HG03064 (cell line): ENCODE results near the gene TRIO.
A peak's percentile ranks its signal among the peaks of the same experiment; 100 is the strongest.

Experiments
- ATAC-seq: cut with Tn5 transposase; IDR thresholded peaks from one replicate; pipeline ENCODE4 v1.9.1; 2021; ENCODE audit warnings: low read depth; ENCODE audit not compliant: unreplicated experiment

Gene TRIO

GRCh38 chr5:14337593-14337992, 194.5 kb downstream of the TRIO start:
- ATAC-seq: no peak

DNA sequence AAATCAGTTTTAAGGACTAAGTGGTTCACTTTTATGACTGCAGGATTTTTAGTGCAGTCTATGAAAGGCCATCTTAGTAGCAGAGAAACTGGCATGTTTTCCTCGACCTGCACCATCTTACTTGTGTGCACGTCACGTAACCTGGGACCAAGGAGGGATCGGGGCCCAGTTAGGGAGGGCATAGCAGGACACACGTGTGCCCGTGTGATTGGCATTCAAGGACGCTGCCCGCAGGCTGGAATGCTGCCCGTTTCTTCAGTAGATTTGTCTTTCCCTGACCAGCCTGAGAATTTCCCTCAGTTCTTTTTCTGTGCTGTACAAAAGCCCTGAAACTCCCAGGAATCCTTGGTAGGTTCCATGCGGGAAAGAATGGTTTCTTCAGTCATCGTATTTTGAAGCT, 196.3 kb downstream of the TRIO start:
- ATAC-seq: no peak

- no peak for ATAC-seq
These were observed 198.6 kb downstream of the TRIO start for GRCh38 chr5:14341571-14342230.

DNA sequence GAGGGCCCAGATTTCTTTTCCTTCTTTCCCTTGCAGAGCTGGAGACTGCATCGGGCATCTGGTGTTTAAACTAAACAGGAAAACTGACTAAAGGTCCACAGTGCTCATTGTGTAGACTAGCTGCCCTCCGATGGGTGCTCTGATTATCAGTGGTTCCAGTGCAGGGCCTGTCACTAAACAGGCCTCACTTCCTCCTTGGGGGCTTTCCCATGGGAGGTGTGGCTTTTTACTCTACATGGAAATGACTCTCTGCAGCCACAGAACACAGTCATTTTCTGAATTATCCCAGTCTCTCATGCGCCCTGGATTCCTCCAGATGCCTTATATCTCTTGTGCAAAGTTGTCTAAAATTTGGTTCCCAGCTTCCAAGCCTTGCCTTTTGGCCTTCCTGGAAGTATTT, 199.2 kb downstream of the TRIO start:
- peak; percentile 68 for ATAC-seq

- no peak for ATAC-seq
These were observed 200.2 kb downstream of the TRIO start for GRCh38 chr5:14343376-14343775.

- no peak for ATAC-seq
These were observed 204.4 kb downstream of the TRIO start for GRCh38 chr5:14347522-14347921.

GRCh38 chr5:14348142-14348541, 205.0 kb downstream of the TRIO start:
- no peak for ATAC-seq

DNA sequence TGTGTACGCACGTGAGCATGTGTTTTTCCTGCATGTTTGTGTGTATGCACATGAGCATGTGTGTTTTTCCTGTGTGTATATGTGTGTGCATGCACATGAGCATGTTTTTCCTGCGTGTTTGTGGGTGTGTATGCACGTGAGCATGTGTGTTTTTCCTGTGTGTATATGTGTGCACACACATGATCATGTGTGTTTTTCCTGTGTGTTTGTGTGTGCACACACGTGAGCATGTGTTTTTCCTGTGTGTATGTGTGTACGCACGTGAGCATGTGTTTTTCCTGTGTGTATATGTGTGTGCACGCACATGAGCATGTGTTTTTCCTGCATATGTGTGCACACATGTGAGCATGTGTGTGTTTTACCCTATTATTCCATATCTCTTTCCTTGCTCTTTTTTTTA, 205.9 kb downstream of the TRIO start:
- no peak for ATAC-seq

DNA sequence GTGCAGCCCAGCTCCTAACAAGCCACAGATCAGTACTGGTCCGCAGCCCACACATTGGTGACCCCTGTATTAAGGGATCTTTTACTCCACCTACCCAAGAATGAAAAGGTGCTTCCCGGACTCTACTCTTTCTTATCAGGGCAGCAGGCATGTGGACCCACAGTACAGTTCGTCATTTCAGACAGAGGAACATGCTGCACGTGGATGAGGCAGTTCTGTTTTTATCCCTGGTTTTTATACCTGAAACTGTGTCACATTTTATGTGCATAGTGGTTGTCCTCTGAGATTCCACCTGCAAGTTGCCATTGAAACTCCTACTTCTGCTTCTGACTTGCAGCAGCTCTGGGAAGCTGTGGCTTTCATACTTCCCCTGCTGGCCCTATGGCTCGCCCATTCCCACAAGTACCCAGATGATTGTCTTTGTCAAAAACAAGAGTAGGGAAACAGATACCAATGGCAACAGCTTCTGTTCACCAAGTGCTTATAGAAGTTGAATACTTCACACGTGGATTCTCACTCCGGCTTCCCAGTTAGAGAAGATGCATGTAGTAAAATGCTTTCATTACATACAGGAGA, 208.0 kb downstream of the TRIO start:
- no peak for ATAC-seq

- ATAC-seq: peak; percentile 85
These were observed 208.9 kb downstream of the TRIO start for GRCh38 chr5:14351845-14352712.

DNA sequence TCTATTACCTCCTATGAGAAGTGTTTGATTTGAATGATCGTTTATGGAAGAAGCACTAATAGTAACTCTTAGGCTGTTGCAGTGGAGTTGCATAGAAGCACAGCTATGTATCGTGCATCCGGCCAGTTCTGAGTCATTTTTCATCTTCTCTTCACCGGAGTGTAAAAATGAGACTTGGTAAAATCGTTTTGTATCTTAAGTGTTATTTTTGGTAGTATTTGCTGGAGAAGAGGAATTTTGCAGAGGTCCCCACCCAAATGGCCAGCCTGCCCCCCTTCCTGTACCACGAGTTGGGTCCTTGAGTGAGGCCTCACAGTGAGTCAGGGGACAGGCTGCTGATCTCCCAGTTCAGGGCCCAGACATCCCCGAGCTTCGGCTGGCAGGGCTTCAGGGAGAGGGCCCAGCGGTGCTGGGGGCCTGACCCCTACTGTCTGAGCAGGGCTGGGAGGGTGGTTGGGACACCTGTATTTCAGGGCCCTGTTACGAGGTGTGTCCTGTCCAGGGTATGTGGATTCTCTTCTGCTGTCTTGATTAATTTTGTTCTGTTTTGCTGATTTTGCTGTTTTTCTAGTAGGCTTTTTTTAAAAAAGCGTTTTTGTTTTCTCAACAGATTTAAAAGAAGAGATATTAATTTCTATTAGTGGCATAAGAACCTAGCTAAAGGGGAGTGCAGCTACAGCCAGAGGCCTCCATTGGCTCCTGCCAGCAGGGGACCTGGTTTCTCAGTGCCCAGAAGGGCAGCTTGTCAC, 210.8 kb downstream of the TRIO start:
- no peak for ATAC-seq

DNA sequence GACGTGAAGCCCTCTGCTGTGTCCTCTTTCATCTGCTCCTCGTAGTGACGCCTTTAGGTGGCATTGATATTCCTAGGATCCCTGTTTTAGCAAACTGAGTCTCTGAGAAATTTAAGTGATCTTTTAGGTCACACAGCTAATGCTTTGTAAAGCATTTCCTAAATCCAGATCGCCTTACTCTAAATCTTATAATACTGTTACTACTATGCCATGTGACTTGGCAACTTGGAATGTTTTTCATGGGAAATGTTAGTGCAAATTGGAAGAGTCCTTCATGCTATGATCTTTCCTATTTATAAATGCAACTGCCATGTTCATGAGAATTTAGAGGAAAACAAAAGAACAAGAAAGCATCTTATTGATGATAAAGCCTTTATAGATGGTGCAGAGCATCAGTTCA, 212.2 kb downstream of the TRIO start:
- ATAC-seq: no peak

- no peak for ATAC-seq
These were observed 213.2 kb downstream of the TRIO start for GRCh38 chr5:14356305-14356704.

- ATAC-seq: no peak
These were observed 214.3 kb downstream of the TRIO start for GRCh38 chr5:14357441-14357840.

- no peak for ATAC-seq
These were observed 214.7 kb downstream of the TRIO start for GRCh38 chr5:14357851-14358250.

- ATAC-seq: no peak
These were observed 215.4 kb downstream of the TRIO start for GRCh38 chr5:14358536-14358935.

DNA sequence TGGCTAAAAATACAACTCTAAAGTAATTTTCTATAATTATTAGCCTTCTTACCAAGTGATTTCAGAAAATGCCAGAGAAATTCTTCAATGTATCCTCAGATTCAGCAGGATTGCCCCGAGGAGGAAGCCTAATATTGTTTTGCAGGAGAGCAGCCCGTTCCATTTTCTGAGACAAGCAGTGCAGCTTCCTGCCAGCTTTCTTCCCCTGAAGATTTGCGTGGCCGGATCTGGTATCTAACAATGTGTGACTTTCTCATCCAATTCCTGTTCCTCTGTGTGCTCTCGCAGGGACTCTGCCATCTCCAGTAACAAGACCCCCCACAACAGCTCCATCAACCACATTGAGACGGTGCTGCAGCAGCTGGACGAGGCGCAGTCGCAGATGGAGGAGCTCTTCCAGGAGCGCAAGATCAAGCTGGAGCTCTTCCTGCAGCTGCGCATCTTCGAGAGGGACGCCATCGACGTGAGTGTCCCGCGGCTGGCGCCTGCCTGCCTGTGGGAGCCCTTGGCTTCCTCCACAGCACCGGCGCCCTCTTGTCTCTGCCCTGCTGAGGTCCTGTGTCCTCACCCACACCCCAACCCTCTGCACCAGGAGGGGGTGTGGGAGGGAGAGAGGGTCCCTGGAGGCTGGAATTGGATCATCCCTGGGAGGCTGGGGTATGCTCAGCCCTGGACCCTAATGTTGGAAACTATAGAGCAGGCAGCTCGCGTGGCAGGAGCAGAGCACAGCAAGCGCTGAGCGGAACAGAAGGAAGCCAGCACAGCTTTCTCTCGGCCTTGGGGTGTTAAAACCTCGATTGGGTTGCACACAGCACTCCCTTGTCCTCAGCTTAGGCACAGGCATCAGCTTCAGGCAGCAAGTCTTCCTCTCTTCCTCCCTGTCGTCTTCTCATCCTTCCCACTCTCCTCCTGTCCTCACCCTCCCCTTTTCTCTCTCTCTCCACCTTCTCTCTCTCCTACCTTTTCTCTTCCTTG, 216.2 kb downstream of the TRIO start:
- ATAC-seq: no peak

- ATAC-seq: no peak
These were observed 219.3 kb downstream of the TRIO start for GRCh38 chr5:14362491-14362890.

- ATAC-seq: no peak
These were observed 221.0 kb downstream of the TRIO start for GRCh38 chr5:14364096-14364495.
